Measurements from ENCODE around the gene MSANTD7. TPM values are rescaled to one million over a fixed set of nuclear protein-coding genes. Genes with fewer than 3 reads are reported as not detected.
A peak's percentile ranks its signal among the peaks of the same experiment; 100 is the strongest.

MSANTD7 gene
- total RNA-seq, 1 donor from 2014 or later = 18.8 TPM

- H3K9ac ChIP-seq = no peak overlapping the region
- H3K4me1 ChIP-seq = no peaks in the 10 kb centered on the region
- H3K36me3 Mint-ChIP-seq = no peaks in the 10 kb centered on the region
- no peaks in the 10 kb centered on the region for H3K27me3 ChIP-seq
- no peaks in the 10 kb centered on the region for H3K9me3 ChIP-seq (ENCODE audit: low read depth)
- no peaks in the 10 kb centered on the region for H4K20me1 ChIP-seq (ENCODE audit: low read depth)
- H3K4me3 ChIP-seq = no peak overlapping the region
- TF ChIP-seq EZH2phosphoT487 (IDR thresholded peaks at IDR 0.05) (no peak), EZH2 (IDR thresholded peaks at IDR 0.05) (no peak), CTCF (IDR thresholded peaks at IDR 0.05) (no peak)
- no peaks in the 10 kb centered on the region for H3F3A ChIP-seq (ENCODE audit: low read depth)
- no peaks in the 10 kb centered on the region for H3K27me3 Mint-ChIP-seq (ENCODE audit: insufficient read depth, low read depth)
- H3K79me2 ChIP-seq (ENCODE audit: low read depth) = no peaks in the 10 kb centered on the region
- no peak overlapping the region for H3K27ac Mint-ChIP-seq
- no peak for DNase-seq (ENCODE audit: low spot score)
- no peak overlapping the region for H2AFZ ChIP-seq (replicated peaks)
- no peak overlapping the region for H3K4me2 ChIP-seq
- no peaks in the 10 kb centered on the region for H3K9me3 Mint-ChIP-seq
- H3K36me3 ChIP-seq = no peaks in the 10 kb centered on the region
- H3K4me3 Mint-ChIP-seq = no peak overlapping the region
- no peak overlapping the region for H3K27ac ChIP-seq
- H3K4me1 Mint-ChIP-seq = peaks cover 10% of the 10 kb centered on the region
These were observed 17.9 kb upstream of the MSANTD7 start for GRCh38 chr10:14820010-14820774.

GRCh38 chr10:14820775-14821154, 17.3 kb upstream of the MSANTD7 start:
- Histone ChIP-seq H3K4me3 (no peak overlapping the region), H3K79me2 (ENCODE audit: low read depth) (no peaks in the 10 kb centered on the region), H3K4me2 (no peak overlapping the region), H3F3A (ENCODE audit: low read depth) (no peaks in the 10 kb centered on the region), H3K4me1 (no peaks in the 10 kb centered on the region), H4K20me1 (ENCODE audit: low read depth) (no peaks in the 10 kb centered on the region), H3K9ac (no peak overlapping the region), H3K27ac (no peak overlapping the region), H3K9me3 (ENCODE audit: low read depth) (no peaks in the 10 kb centered on the region), H3K36me3 (no peaks in the 10 kb centered on the region), H3K27me3 (no peaks in the 10 kb centered on the region), H2AFZ (replicated peaks) (peak overlapping the region; percentile 50)
- no peak for TF ChIP-seq CTCF (IDR thresholded peaks at IDR 0.05)
- no peak for TF ChIP-seq EZH2 (IDR thresholded peaks at IDR 0.05)
- no peak for TF ChIP-seq EZH2phosphoT487 (IDR thresholded peaks at IDR 0.05)
- DNase-seq (ENCODE audit: low spot score) = no peak
- no peak overlapping the region for H3K27ac Mint-ChIP-seq
- H3K36me3 Mint-ChIP-seq = no peaks in the 10 kb centered on the region
- no peak overlapping the region for H3K4me3 Mint-ChIP-seq
- H3K4me1 Mint-ChIP-seq = peaks cover 10% of the 10 kb centered on the region
- H3K27me3 Mint-ChIP-seq (ENCODE audit: insufficient read depth, low read depth) = no peaks in the 10 kb centered on the region
- no peaks in the 10 kb centered on the region for H3K9me3 Mint-ChIP-seq

GRCh38 chr10:14821635-14822375, 16.3 kb upstream of the MSANTD7 start:
- no peak overlapping the region for H3K4me2 ChIP-seq
- TF ChIP-seq EZH2phosphoT487 (IDR thresholded peaks at IDR 0.05) (no peak), CTCF (IDR thresholded peaks at IDR 0.05) (no peak), EZH2 (IDR thresholded peaks at IDR 0.05) (no peak)
- H3K27me3 Mint-ChIP-seq (ENCODE audit: insufficient read depth, low read depth) = no peaks in the 10 kb centered on the region
- no peak overlapping the region for H3K9ac ChIP-seq
- H2AFZ ChIP-seq (replicated peaks) = no peak overlapping the region
- no peaks in the 10 kb centered on the region for H3K27me3 ChIP-seq
- no peak overlapping the region for H3K27ac Mint-ChIP-seq
- no peaks in the 10 kb centered on the region for H3K9me3 ChIP-seq (ENCODE audit: low read depth)
- peaks cover 10% of the 10 kb centered on the region for H3K4me1 Mint-ChIP-seq
- no peaks in the 10 kb centered on the region for H3K36me3 Mint-ChIP-seq
- H4K20me1 ChIP-seq (ENCODE audit: low read depth) = no peaks in the 10 kb centered on the region
- H3K79me2 ChIP-seq (ENCODE audit: low read depth) = no peaks in the 10 kb centered on the region
- no peak overlapping the region for H3K4me3 ChIP-seq
- no peak overlapping the region for H3K27ac ChIP-seq
- DNase-seq (ENCODE audit: low spot score) = no peak
- no peak overlapping the region for H3K4me3 Mint-ChIP-seq
- H3K4me1 ChIP-seq = no peaks in the 10 kb centered on the region
- no peaks in the 10 kb centered on the region for H3K36me3 ChIP-seq
- H3K9me3 Mint-ChIP-seq = no peaks in the 10 kb centered on the region
- H3F3A ChIP-seq (ENCODE audit: low read depth) = no peaks in the 10 kb centered on the region
